HG02970 (cell line): ENCODE results near the gene WDCP.
"Not testable (repeated sequence)": the region's sequence is repeated elsewhere in the genome, so short reads cannot be mapped to it uniquely, and the experiment has no call there.

Experiments
- ATAC-seq: cut with Tn5 transposase; IDR thresholded peaks from one replicate; pipeline ENCODE4 v1.9.1; 2021; ENCODE audit warnings: mild to moderate bottlenecking, moderate library complexity, moderate number of reproducible peaks; ENCODE audit not compliant: unreplicated experiment, low FRiP score

WDCP gene

DNA sequence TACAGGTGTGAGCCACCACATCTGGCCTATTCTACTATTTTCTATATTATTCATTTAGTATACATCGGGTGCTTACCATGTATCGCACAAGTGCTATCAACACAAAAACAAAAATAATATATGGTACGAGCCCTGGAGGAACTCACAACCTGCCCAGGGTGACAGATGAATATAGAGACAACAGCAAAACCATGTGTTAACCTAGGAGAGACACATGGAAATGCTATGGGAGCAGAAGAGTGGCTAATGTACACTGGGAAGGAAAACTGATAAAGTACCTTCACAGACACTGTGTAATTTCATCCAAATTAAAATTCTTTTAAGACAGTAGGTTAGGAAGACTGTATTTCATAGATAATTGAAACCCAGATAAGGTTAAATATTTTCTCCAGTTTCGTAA lies 25.1 kb upstream of the WDCP start:
- ATAC-seq = no peak

DNA sequence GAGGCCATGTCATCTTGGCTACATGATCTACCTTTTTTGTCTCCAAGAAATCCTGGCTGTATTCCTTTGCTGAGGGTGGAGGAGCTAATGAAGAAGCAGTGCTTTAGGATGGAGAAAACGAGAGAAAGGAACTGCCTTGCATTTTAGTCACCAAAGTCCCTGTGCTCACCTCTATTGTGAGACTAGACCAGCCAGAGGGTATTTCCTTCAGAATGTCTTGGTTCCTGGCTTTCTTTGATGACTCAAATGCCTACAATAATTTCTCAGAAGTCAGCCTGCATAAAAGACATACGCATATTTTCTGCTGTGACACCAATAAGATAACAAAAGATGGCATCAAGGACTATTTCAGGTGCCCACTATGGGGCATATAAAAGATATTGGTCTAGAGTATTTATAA lies 18.1 kb upstream of the WDCP start:
- ATAC-seq = no peak

DNA sequence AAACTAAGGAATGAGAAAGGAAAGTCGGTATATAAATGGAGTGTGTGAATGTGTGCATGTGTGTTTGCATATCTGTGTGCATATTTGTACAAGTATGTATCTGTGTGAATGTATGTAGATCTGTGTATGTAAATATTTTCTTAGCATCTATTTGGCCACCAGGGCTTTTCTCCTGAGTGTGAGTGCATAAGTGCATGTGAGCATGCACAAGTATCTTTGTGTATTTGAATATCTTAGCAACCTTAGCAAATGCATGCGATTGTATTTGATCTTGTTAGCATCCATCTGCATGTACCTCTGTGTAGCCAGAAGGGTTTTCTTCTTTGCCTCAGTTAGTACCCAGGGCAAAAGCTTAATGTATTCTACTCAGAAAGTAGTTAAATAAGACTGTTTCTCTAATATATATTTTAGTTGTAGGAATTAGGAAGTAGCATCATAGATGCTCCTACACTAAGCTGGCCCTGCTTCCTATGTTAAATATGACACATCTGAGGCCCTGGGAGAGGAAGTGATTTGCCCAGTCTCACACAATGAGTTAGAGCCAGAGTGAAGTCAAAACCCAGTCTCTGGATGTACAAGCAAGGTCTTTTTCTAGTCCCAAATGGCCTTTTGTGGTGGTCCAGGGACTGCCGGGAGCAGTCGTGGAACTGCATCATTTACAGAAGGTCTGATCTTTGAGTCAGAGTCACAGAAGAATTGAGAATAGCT lies 11.5 kb upstream of the WDCP start:
- ATAC-seq = no peak

DNA sequence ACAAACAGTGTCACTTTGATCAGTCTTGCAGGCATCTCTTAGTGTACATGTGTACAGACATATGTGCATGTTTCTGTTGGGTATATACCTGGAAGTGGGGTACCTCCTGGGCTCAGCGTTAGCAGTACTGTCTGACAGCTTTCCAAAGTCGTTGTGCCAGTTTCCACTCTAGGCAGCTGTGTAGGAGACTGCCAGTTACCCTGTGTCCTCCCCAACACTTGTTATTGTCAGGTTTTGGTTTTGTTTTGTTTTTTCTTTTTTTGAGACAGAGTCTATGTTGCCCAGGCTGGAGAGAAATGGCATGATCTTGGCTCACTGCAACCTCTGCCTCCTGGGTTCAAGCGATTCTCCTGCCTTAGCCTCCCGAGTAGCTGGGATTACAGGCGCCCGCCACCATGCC lies 8.6 kb upstream of the WDCP start:
- no peak for ATAC-seq

DNA sequence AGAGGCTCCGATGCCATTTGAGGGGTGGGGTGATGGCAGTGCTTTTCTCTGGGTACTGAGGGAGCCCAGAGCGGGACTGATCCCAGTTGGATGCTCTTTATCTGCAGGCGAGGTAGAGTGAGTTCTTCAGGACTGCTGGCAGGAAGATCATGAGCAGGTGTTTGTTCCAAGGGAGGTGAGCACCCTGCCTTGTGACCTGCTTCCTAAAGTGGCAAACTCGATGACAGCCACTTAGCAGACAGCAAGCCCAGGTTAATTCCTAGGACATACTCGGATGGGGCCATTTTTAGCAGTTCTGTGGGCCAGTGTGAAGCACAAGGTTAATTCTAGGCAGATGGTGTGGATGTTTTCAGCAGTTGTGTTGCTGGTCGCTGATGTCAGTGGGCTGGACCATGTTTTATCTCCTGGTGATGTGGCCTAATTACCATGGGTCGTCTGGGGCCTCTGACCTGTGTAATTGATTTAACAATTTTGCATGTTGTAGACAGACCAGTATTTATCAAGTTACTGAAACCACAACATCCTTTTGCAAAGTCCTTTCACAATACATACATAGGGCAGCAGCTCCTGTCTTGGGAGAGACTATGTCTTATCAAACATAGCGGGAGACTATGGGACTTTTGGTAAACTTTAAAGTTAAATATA lies 7.3 kb upstream of the WDCP start:
- ATAC-seq = no peak

DNA sequence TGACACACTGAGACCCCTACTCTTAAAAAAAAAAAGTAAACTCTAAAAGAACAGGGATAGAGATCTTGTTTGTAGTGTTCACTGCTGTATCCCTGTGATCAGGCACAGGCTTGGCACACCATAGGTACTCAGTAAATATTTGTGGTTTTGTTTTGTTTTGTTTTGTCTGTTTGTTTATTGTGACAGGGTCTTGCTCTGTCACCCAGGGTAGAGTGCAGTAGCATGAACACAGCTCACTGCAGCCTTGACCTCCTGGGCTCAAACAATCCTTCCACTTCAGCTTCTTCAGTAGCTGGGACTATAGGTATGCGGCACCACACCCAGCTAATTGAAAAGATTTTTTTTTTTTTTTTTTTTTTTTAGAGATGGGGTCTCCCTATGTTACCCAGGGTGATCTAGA lies 5.8 kb upstream of the WDCP start:
- no peak for ATAC-seq

DNA sequence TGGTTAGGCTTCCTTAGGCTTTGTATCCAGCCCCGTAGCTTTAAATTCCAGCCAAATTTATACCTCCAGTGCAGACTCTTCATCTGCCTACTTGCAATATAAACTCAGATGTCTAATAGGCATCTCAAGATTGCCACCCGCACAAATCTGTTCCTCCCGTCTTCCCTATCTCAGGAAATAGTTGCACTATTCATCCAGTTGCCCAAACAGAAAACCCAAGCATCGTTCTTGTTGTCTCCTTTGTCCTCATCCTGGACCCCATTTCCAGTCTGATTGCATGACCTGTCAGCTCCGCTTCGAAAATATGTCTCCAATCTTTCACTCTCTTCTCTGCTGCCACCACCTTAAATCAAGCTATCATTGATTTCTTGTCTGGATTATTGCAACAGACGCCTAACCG lies 4.6 kb upstream of the WDCP start:
- no peak for ATAC-seq

DNA sequence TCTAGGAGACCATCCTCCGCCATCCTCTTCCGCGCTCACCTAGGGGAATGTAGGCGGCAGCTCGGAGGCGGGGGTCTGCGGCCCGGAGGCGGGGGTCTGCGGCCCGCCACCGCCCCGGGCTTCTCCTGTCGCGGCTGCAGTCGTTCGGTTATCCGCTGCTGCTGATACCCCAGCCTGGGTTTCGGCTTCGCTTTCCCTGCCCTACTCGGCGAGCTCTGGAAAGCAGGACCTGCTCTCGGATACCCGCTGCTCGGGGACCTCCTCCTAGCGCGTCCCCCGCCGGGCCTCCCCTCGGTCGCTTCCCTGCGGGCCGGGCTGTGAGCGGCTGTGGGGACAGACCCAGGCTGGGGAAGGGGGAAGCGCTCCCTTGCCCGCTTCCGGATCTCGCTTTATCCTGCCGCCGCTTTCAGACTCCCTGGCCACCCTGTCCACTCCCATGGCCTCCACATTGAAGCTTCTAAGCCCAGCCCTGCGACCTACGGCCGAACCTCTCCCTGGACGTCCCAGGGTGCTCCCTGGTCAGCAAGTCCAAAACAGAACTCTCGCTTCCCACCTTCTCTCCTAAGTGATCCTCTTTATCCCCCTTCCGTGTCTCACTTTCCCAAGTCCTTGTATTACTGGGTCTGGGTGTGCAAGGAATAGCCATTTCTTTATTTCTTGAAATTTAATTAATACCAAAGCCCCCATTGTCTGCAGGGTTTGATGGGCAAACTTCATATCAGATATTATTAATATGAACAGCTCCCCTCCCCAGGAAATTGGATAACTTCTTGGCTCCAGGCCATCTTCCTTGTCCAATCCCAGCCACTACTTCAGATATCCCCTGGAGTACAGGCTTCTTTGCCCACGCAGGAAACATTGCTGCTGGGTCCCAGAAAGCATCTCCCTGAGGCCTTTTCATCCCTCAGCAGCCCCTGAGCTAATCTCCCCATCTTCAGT lies 3.1 kb upstream of the WDCP start:
- no peak for ATAC-seq

DNA sequence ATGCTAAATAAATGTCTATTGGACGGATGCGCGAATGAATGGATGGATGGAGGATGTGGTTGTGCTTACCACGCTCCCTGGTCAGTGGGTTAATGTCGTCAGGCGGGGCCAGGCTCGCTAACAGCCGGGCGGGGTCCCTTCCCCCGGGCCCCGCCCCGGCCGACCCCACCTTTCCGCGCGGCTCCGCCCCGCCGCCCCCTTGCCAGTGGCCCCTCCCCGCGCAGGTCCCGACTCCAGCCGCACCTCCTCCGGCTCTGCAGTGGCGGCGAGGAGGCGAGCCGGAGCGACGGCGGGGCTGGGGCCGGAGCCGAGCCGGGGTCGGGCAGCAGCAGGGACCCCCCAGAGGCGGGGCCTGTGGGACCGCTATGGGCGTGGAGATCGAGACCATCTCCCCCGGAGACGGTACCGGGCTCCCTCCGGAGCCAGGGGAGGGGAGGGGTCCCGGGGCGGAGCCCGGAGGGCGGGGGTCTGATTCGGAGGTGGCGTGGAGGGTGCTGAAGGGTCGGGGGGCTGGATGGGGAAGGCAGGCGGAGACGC lies 2.4 kb upstream of the WDCP start, which contains the start of gene FKBP1B:
Gene FKBP1B (plus strand): TSS at position 257 of the 537 bp plus-strand sequence. CDS start 109 bp downstream, at position 366.
- ATAC-seq = no peak

DNA sequence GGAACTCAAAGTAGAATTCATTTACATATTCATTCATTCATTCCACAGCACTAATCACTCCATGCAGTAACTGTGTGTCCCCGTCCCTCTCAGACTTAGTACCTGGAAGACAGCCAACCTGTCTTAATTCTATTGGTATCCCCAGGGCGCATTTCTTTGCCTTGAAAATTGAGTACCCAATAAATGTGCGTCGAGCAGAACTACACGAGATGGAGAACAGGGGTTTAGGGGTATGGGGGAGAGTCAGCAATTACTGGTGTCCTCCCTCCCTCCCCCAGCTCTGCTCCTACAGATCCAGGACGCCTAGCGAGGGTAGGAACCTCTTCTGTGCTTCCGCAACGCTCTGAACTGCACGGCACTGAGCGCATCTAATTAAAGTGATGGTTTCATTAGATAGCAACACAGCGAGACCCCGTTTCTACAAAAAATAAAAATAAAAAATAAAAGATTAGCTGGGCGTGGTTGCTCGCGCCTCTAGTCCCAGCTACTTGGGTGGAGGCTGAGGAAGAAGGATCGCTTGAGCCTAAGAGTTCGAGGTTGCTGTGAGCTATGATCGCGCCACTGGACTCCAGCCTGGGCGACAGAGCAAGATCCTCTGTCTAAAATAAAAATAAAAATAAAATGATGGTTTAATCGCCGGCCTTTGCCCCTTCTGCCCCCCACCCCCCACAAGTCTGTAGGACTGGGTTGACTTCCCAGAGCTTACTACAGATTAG lies 1.7 kb upstream of the WDCP start:
- ATAC-seq = no peak

DNA sequence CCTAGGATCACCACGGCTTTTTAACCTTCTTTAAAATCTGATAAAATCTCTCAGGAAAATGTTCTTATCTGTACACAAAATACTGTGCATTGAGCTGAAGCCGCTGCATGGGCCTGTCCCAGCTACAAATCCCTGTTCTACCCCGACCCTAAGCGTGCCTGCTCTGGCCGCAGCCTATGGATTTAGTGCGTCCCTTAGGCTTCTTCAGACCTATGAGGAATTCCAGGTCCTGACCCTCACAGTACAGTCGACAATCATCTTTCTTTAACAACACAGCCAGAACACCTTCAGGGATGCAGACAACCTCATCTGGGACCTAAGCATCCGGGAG lies 477 bp upstream of the WDCP start:
- ATAC-seq = no peak

DNA sequence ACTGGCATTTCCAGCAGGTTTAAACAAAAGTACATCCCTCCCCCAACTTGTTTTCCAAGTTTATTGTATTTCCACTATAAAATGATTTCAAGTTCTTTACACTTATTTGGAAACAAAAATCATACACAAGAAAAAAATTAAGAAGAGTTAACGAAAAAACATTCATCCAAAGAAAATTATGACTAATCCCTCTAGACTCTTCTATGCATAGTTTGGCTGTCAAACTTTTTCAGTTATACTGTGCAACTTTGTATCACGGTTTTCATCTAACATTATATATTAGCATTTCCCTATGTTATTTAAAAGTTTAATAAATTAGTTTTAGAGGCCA lies 627 bp downstream of the WDCP start:
- ATAC-seq = no peak

DNA sequence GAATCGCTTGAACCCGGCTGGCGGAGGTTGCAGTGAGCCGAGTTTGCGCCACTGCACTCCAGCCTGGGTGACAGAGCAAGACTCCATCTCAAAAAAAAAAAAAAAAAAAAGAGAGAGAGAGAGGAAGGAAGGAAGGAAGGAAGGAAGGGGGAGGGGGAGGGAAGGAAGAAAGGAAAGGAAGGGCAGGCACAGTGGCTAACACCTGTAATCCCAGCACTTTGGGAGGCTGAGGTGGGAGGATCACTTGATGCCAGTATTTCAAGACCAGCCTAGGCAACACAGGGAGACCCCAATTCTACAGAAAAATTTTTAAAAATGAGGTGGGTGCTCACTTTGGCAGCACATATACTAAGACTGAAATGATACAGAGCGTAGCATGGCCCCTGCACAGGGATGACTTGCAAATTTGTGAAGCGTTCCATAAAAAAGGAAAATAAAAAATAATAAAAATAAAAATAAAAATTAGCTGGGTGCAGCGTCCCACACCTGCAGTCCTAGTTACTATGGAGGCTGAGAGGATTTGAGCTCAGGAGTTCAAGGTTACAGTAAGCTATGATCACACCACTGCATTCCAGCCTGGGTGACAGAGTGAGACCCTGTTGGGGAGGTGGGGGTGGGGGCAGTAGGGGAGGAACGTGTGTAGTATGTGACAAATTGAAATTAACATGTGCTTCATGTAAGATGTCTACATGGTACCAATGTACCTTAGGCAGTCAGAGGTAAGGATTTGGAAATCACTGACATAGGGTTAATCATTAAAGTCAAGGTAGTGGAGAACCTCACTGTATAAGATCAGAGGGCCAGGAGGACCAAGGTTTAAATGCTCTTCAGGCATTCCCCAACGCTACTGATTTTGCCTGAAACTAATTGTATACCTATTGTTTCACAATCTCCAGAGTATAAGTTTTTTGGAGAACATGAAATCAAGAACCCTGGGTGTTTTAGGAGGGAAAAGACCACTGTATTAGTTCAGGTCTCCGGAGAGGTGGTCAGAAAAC lies 1.4 kb downstream of the WDCP start:
- no peak for ATAC-seq

DNA sequence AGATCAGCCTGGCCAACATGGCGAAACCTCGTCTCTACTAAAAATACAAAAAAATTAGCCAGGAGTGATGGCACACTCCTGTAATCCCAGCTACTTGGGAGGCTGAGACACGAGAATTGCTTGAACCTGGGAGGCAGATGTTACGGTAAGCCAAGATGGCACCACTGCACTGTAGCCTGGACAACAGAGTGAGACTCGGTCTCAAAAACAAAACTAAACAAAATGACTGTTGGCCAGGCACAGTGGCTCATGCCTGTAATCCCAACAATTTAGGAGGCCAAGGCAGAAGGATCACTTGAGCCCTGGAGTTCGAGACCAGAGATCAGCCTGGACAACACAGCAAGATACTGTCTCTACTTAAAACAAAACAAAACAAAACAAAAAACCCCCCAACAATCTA lies 4.1 kb downstream of the WDCP start:
- ATAC-seq = not testable (repeated sequence)

DNA sequence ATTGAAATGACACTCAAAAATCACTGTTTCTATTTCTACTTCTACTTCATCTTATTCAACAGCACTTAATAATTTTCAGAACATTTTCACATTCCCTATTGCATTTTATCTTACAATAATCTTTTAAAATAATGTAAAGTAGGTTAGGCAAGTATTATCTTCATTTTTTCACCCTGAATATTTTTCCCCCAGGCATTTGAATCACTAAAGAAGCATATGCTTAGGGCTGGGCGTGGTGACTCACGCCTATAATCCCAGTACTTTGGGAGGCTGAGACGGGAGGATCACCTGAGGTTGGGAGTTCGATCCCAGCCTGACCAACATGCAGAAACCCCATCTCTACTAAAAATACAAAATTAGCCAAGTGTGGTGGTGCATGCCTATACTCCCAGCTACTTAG lies 6.7 kb downstream of the WDCP start:
- ATAC-seq = no peak

DNA sequence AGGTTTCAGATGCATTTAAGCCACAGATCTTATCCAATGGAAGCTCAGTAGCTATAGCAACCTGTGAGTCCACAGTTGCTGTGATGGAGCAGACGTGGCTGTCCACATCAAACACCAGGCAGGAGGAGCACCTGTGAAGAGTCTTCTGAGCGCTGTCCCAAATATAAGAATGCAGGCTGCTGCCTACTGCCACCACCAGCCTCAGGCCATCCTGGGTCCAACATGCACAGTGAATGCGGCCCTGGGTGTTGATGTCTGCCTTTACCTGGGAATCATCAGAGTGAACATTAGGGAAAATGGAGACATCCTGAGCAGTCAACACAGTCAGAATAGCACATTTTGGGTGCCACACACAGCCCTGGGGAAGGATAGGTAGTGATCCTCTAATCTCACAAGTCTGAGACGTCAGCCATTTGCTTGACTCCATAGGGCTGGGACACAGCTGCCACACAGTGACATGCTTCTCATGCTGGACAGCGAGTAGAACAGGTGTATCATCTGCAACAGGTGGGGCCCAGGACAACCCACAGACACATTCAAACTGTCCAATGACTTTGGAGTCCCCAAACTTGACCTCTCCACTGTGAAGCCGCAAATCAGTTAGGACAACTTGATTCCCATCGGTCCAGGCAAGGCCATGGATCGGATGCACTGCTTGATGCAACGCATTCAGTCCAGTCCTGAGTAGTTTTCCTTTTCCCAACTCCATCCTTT lies 8.2 kb downstream of the WDCP start:
- ATAC-seq = no peak

DNA sequence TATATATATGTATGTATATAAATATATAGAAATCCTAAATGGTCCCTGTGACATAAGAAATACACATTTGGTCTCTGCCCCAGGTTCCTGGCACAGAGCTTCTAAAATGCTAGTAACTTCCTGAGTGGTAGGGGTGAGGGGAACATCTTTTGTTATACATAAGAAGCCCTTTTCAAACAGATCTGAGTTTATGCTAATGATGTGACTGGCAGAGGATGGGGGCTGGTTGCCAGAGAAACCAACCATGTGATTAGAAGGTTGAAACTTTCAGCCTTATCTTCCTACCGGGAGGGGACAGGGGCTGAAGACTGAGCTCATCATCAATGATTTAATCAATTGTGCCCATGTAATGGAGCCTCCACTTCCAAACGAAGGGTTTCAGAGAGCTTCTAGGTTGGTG lies 21.0 kb downstream of the WDCP start:
- no peak for ATAC-seq

DNA sequence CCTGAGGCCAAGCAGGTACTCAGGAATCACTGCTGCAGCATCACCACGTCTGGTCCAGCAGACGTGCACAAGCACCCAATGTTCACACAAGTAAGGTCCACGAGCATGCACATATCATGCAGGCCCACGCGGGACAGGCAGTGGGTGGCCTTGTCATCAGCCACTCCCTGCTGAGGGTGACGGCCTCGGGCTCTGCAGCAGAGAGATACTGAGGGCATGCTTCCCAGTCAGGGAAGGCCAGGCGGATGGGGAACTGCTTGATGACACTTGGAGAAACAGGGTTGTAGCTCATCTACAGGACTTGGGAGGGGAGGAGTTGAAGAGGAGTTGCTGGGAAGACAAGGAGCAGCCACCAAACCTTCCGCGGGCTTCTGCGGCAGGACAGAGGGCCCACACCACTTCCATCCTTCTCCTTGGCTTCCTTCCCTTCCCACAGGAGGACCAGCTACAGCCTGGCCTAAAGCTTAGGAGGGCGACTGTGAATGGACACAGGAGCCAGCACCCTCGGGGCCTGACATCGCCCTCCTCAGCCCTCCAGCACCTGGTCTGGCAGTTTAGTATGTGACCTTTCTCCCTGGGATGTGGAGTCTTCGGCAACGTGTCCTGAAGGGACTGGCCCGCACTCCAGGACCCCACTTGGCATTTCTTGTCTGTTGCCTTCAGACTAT lies 22.1 kb downstream of the WDCP start:
- no peak for ATAC-seq
